Mesenteric fat pad (tissue), 1 donor: Measurements from ENCODE around the gene SLC38A11. TPM values are rescaled to one million over a fixed set of nuclear protein-coding genes. Genes with fewer than 3 reads are reported as not detected.
"Not testable (repeated sequence)": the region's sequence is repeated elsewhere in the genome, so short reads cannot be mapped to it uniquely, and the experiment has no call there.

Experiments
- DNase-seq: peaks from one replicate; pipeline ENCODE4 v3.0.0-alpha.2; 2020; ENCODE audit warnings: low spot score
- long read RNA-seq: library from polyadenylated mRNA; unstranded; transcript quantifications from one replicate; pipeline ENCODE4 v2.0.0, GENCODE V29; 2020
- total RNA-seq: library from RNA; stranded (reverse); fragmentation: NEBNext Ultra II Directional; extraction: Animal tissue kit (Norgen Biotek cat#: 25700); gene quantifications from one replicate; pipeline ENCODE4 v1.2.1, GENCODE V29; 2021
- donor health status: DM: yes; HTN: yes; CAD: no.

SLC38A11 gene
- total RNA-seq, result 1.1 TPM
- long read RNA-seq, partial matches to known transcripts, result 0 of 1 reads
- long read RNA-seq, other reads (novel, unspliced or antisense), result 1 of 1 reads

GRCh38 chr2:164954954-164955701 is at the start of gene SLC38A11:
Gene SLC38A11, minus strand, starts transcription at chr2:164955525. Its CDS starts 278 bp downstream, at chr2:164955247.
- DNase-seq, result no peak

DNA sequence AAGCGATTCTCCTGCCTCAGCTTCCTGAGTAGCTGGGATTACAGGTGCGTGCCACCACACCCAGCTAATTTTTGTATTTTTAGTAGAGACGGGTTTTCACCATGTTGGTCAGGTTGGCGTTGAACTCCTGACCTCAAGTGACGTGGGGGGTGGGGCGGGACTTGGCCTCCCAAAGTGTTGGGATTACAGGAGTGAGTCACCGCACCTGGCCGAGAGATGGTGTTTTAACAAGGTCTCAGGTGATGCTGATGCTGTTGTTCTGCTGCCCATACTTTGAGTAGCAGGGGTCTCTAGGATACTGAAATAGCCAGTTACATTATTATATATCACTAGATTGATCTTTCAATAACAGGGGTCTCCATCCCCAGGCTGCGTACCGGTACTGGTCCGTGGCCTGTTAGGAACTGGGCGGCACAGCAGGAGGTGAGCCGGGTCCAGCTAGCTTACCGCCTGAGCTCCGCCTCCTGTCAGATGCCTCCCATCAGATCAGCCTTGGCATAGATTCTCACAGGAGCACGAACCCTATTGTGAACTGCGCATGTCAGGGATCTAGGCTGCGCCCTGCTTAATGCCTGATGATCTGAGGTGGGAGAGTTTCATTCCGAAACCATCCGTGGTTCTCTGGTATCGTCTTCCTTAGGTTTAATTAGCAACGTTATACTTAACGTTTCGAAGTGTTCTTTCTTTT is 48.3 kb upstream of the SLC38A11 start:
- no peak for DNase-seq

GRCh38 chr2:165002638-165003037 is 47.3 kb upstream of the SLC38A11 start:
- no peak for DNase-seq

DNA sequence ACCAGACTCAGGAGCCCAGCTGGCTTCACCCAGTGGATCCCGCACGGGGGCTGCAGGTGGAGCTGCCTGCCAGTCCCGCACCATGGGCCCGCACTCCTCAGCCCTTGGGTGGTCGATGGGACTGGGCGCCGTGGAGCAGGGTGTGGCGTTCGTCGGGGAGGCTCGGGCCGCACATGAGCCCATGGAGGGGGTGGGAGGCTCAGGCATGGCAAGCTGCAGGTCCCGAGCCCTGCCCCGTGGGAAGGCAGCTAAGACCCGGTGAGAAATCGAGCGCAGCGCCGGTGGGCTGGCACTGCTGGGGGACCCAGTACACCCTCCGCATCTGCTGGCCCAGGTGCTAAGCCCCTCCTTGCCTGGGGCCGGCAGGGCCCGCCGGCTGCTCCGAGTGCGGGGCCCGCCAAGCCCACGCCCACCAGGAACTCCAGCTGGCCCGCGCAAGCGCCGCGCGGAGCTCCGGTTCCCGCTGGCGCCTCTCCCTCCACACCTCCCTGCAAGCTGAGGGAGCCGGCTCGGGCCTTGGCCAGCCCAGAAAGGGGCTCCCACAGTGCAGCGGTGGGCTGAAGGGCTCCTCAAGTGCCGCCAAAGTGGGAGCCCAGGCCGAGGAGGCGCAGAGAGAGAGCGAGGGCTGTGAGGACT is 39.5 kb upstream of the SLC38A11 start:
- not testable (repeated sequence) for DNase-seq

DNA sequence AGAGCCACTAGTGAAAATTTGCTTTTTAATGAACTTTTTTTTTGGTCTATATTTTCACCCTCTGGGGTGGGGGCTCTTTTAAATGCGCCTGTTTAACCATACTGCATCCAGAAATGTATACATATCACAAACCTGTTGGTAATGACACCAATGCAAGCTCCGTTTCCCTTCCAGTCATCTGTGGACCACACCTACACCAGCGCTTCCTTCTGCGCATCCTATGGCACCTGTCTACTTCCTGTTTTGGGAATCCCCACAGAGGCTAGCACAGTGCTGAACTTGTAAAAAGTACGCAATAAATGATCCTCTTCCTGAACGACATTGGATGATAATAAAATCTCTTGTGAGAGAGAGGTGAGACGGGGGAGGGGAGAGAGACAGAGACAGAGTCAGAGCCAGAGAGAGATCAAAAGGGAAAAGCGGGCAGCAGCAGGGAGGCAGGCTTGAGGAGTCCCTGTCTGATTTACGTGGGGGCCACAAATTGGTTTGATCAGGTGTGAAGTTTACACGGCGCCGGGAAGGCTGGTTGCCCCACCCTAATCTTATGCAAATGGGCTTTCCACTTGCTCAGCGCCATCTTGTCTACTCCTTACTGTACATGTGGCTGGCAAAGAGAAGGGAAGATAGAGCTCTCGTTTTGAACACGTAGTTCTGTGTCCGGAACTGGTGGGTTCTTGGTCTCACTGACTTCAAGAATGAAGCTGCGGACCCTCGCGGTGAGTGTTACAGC is 38.1 kb upstream of the SLC38A11 start:
- no peak for DNase-seq

DNA sequence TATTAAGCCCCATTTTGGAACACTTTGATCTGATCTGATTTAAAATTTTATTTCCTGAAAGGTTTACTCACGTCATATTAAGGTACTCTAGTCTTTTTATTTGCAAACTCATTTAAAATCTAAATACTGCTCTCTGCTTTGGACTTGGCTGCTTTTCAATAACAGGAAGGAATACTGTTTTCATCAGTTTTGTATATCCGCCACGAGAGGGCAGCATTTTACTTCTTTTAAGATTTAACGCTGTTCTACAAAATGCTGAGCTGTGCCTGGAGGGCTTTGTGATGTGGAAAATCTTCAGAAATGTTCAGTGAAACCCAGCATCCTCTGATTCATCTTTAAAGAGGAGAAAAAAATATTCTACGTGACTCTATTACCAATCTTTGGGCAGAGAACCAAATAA is 37.5 kb upstream of the SLC38A11 start:
- DNase-seq, result no peak

GRCh38 chr2:164992093-164992454 is 36.7 kb upstream of the SLC38A11 start:
- DNase-seq, result not testable (repeated sequence)

GRCh38 chr2:164991361-164992092 is 36.2 kb upstream of the SLC38A11 start:
- not testable (repeated sequence) for DNase-seq

GRCh38 chr2:164990953-164991352 is 35.6 kb upstream of the SLC38A11 start:
- DNase-seq, result not testable (repeated sequence)

- not testable (repeated sequence) for DNase-seq
Observed at GRCh38 chr2:164988805-164989204, 33.5 kb upstream of the SLC38A11 start.

- DNase-seq, result not testable (repeated sequence)
Observed at GRCh38 chr2:164986027-164986426, 30.7 kb upstream of the SLC38A11 start.

GRCh38 chr2:164984428-164984827 is 29.1 kb upstream of the SLC38A11 start:
- no peak for DNase-seq

DNA sequence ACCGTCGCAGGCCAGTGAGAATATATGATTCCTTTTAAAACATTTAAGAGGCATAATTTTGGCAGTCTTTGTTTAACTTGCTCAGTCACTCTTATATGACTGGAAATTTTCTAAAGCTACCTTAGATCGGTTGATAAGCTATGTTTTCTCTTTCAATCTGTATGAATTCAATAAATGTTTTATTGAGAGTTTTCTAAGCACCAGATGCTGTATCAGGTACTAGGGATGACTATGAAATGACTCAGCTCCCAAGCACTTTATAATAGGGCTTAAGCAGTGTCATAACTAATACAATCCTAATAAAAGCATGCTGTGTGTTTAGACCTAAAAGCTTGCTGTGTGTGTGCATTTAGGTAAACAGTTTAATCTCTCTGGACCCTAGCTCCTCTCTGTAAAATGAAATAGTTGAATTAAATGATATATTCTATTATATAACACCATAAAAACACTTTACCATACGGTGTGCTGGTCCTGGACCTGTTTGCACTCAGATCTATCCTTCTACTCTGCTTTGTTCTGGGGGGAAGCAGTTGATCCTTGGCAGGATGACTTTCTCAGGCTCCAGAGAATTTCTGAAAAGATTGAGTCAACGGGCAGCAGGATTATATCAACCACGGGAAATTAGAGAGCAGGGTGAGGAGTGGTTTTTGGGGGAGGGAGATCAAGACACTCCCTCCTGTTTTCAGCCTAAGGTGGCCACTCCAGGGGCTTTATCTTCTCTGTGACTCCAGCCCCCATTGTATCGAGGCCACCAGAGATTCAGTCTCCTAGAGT is 26.1 kb upstream of the SLC38A11 start:
- DNase-seq, result no peak

DNA sequence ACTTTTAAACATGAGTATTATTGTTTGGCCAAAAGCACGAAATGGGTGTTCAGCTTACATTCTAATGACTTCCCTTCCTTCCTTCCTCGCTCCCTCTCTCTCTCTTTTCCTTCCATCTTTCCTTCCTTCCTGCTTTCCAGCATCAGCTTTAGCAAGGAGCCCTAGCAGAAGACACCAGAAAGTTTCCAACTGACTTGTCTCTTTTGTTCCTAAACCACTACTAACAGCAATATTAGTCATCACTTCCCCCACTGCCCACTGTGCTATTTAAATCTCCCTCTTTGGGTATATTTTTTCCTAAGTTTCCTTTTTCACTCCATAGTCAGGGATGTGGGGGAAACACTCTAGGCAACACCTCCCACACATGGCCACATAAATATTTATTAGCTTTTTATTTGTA is 25.4 kb upstream of the SLC38A11 start:
- DNase-seq, result not testable (repeated sequence)

DNA sequence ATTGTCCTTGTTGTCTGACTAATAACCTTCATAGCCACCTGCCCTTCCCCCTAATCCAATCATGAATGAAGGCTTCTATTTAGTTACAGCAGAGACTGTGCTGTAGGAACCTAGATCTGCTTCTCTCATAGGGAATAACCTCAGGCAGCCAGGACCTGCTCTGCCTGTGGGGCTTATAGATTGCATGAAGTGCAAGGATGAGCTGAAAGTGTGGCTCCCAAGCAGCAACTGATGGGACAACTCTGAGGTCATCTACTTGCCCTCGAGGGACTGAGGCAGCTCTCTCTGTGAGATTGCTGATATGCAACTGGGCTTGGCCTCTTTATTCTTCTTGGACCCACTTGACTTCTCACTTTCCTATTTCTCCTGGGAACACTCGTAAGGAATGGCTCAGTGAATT is 23.8 kb upstream of the SLC38A11 start:
- no peak for DNase-seq

- DNase-seq, result not testable (repeated sequence)
Observed at GRCh38 chr2:164976875-164977470, 21.6 kb upstream of the SLC38A11 start.

- DNase-seq, result no peak
Observed at GRCh38 chr2:164976301-164976700, 21.0 kb upstream of the SLC38A11 start.

- no peak for DNase-seq
Observed at GRCh38 chr2:164975891-164976290, 20.6 kb upstream of the SLC38A11 start.

DNA sequence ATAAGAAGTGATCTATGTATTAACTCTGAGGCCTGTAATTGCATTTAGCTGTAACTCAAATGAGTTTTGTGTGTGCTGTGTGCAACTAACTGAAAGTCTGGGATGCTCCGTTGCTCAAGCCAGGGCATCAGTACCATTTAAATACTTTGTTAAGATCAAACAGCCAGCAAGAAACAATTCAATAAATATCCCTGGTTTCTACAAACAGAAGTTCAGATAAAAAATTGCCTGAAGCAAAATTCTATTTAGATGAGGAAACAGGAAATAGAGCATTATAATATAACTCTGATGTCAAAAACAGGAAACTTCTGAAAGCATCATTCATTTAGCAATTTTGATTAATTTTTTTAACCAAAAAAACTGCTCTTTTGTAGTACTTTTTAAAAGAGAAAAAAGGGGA is 18.9 kb upstream of the SLC38A11 start:
- DNase-seq, result no peak

DNA sequence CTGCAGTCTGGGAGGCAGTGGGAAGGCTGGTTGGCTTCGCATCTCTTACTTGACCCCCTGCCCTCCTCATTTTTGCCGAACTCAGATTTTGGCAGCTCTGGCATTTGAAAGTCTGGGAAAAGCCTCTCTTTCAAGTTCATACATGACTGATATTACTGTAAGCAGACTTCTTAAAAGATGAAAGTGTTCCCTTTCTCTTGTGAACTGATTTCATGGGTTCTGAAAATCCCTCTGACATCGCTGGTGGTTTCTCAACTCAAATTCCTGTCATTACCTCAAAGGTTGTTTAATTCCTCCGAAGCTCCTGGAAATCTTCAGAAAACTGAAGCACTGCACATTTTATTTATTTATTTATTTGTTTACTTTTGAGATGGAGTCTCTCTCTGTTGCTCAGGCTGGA is 16.9 kb upstream of the SLC38A11 start:
- no peak for DNase-seq
